Chondrocyte (in vitro differentiated cells): ENCODE results near the gene SLC38A11. TPM values are rescaled to one million over a fixed set of nuclear protein-coding genes. Genes with fewer than 3 reads are reported as not detected.

Source experiments
- DNase-seq: peaks from one replicate; pipeline ENCODE4 v3.0.0; 2021; ENCODE audit warnings: mixed read lengths, low spot score
- H3K27ac Mint-ChIP-seq: one replicate; pipeline ENCODE4 v1.8.0; 2021; ENCODE audit warnings: mild to moderate bottlenecking, moderate library complexity, mixed read lengths; ENCODE audit not compliant: unreplicated experiment
- H3K27me3 Mint-ChIP-seq: 2 replicates; pipeline ENCODE4 v1.8.0; 2021; ENCODE audit warnings: low read depth, mixed read lengths
- H3K36me3 Mint-ChIP-seq: 2 replicates; pipeline ENCODE4 v1.8.0; 2021; ENCODE audit warnings: low read depth, mixed read lengths
- H3K4me1 Mint-ChIP-seq: 2 replicates; pipeline ENCODE4 v1.8.0; 2021; ENCODE audit warnings: low read depth, mild to moderate bottlenecking, mixed read lengths
- H3K4me3 Mint-ChIP-seq: one replicate; pipeline ENCODE4 v1.8.0; 2021; ENCODE audit warnings: mild to moderate bottlenecking, moderate library complexity, mixed read lengths; ENCODE audit not compliant: unreplicated experiment
- H3K9me3 Mint-ChIP-seq: 2 replicates; pipeline ENCODE4 v1.8.0; 2021; ENCODE audit warnings: low read depth, mixed read lengths
- total RNA-seq: library from RNA; stranded (reverse); gene quantifications from 3 replicates; pipeline ENCODE4 v1.2.1, GENCODE V29; 2021
- TF ChIP-seq, protein P1 (sequence below): fragments of 200-600 bp; sonication (generic); IDR thresholded peaks from 2 replicates; pipeline ENCODE4 v1.5.0; 2021; ENCODE audit warnings: antibody characterized with exemption, mild to moderate bottlenecking, moderate library complexity

SLC38A11 gene
- total RNA-seq, 1 donor from 2014 or later: 0.12 TPM

DNA sequence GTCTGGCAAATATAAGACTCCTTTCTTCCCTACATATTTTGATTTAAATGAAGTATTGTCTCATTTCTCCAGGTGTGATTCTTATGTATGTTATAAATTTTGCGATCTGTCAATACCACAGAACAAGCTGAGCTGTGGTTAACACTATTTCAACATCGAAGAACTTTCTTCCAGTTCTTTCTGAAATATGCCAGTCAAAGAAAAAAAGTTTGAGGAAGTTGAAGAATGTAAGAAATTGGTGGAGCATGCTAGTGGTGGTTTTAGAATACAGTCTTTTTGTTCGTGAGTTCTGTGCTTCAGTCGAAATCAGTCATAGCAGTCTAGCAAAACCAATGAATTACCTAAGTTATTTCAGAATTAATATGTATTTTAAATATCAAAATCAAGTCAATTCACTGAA lies 105.1 kb downstream of the SLC38A11 start:
- no peak for DNase-seq
- Mint-ChIP-seq H3K27me3 (no peaks in the 10 kb centered on the region), H3K4me1 (peaks cover 2% of the 10 kb centered on the region), H3K36me3 (no peaks in the 10 kb centered on the region), H3K9me3 (no peaks in the 10 kb centered on the region), H3K27ac (no peak overlapping the region), H3K4me3 (no peak overlapping the region)
- TF ChIP-seq, protein P1, sequence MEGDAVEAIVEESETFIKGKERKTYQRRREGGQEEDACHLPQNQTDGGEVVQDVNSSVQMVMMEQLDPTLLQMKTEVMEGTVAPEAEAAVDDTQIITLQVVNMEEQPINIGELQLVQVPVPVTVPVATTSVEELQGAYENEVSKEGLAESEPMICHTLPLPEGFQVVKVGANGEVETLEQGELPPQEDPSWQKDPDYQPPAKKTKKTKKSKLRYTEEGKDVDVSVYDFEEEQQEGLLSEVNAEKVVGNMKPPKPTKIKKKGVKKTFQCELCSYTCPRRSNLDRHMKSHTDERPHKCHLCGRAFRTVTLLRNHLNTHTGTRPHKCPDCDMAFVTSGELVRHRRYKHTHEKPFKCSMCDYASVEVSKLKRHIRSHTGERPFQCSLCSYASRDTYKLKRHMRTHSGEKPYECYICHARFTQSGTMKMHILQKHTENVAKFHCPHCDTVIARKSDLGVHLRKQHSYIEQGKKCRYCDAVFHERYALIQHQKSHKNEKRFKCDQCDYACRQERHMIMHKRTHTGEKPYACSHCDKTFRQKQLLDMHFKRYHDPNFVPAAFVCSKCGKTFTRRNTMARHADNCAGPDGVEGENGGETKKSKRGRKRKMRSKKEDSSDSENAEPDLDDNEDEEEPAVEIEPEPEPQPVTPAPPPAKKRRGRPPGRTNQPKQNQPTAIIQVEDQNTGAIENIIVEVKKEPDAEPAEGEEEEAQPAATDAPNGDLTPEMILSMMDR: no peak

DNA sequence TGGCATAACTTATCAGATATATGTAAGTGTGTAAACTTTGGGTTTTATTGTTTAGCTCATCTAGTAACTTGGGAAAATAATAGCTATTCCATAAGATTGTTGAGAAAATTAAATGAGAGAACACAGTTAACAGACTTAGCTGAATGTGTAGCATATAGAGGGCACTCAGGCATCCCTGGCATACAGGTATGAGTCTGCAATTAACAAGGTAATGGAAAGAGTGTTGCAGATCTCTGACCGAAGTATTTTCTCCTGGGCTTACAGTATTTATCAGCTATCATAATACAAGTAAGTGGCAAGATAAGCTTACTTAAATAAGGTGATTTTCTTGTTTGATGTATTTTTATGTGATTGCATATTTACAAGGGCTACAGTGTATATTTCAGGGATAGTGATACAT lies 105.8 kb downstream of the SLC38A11 start:
- Mint-ChIP-seq H3K4me1 (peaks cover 2% of the 10 kb centered on the region), H3K36me3 (no peaks in the 10 kb centered on the region), H3K9me3 (no peaks in the 10 kb centered on the region), H3K4me3 (no peak overlapping the region), H3K27ac (no peak overlapping the region), H3K27me3 (no peaks in the 10 kb centered on the region)
- DNase-seq: no peak
- TF ChIP-seq, protein P1: no peak

DNA sequence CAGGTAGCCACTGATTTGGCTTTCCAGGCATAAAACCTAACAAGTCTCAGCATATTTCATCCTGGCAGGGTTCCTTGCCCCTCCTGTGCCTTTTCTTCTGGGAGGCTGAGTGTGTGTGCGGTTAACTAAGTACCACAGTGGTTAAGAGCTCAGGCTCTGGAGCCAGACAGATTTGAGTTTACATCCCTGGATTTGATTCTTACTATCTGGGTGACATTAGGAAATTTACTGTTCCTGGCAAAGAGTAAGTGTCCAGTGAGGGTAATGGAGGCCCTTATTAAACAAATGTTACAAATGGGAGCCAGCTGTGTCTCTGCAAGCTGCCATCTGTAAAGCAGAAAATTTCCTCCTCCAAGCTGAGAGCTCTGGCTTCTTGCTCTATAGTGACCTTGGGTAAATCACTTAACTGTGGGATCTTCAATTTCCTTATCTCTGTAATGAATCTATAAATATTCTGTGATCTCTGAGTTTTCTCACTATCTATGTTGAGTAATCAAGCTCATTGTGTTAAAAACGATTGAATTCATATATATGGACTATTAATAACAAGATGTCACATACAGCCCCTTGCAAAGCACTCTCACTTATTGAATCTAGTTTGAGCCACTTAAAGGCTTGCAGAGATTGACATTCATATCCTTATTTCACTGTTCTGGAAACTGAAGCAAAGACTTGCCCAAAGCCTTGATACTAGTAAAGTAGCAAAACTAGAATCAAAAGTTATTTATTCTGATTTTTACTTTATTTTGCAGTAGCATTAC lies 107.2 kb downstream of the SLC38A11 start:
- Mint-ChIP-seq H3K4me3 (no peak overlapping the region), H3K27ac (no peak overlapping the region)
- DNase-seq: no peak

DNA sequence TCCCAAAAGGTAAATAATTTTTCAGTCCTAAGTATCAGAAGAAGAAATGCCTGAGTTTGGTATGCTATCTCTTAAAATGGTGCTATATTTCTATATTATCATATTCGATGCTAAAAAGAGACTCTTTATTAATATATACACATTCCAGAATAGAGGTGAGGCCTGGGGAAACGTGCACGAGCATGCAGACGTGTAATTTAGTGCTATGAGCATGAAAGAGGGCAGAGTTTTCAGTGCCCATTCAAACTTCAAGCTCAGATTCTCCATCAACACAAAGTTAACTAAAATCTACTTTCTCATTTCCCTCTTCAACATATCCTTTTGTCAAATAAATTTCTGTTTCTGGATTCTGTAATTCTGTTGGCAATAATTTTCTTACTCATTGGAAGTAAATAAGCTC lies 108.0 kb downstream of the SLC38A11 start:
- H3K4me1 Mint-ChIP-seq: peaks cover 2% of the 10 kb centered on the region
- no peak for DNase-seq
- H3K4me3 Mint-ChIP-seq: no peak overlapping the region
- H3K27me3 Mint-ChIP-seq: no peaks in the 10 kb centered on the region
- H3K9me3 Mint-ChIP-seq: no peaks in the 10 kb centered on the region
- no peaks in the 10 kb centered on the region for H3K36me3 Mint-ChIP-seq
- TF ChIP-seq, protein P1: no peak
- H3K27ac Mint-ChIP-seq: no peak overlapping the region

More for the DNA sequence above, 107.2 kb downstream of the SLC38A11 start:
- H3K27me3 Mint-ChIP-seq: no peaks in the 10 kb centered on the region
- H3K4me1 Mint-ChIP-seq: peaks cover 2% of the 10 kb centered on the region
- H3K36me3 Mint-ChIP-seq: no peaks in the 10 kb centered on the region
- TF ChIP-seq, protein P1: no peak
- H3K9me3 Mint-ChIP-seq: no peaks in the 10 kb centered on the region

DNA sequence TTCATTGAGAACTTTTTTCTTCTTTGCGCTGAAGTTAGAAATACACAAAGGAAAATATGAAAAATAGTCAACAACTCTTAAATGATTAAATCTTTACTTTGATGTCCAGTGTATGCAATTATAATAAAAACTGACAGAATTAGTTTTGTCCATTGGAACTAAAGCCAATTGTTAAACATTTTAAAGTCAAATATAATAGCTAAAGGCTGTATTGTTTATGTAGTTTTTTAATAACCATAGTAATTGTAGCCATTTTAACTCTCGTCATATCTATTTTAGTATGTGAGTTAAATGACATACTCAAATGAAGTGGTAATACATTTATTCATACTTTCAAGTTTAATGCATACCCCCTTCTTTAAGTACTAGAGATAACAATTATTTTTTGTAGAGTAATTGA lies 109.0 kb downstream of the SLC38A11 start:
- Mint-ChIP-seq H3K36me3 (no peaks in the 10 kb centered on the region), H3K9me3 (no peaks in the 10 kb centered on the region), H3K27ac (no peak overlapping the region), H3K4me3 (no peak overlapping the region), H3K27me3 (no peaks in the 10 kb centered on the region), H3K4me1 (peaks cover 5% of the 10 kb centered on the region)
- DNase-seq: no peak
- TF ChIP-seq, protein P1: no peak

Other genes with a start within 250 kb of the SLC38A11 start
- 37.9 to 43.7 TPM (median 40.2 TPM) in 3 replicates for gene COBLL1, start 113.7 kb downstream of the SLC38A11 start, total RNA-seq
- gene SCN3A, start 248.5 kb upstream of the SLC38A11 start, total RNA-seq: 0.23 to 0.30 TPM in 2 of 3 replicates, not detected in the other